HK-2 (cell line): ENCODE data around the gene RNF214.
"Not testable (repeated sequence)": the region's sequence is repeated elsewhere in the genome, so short reads cannot be mapped to it uniquely, and the experiment has no call there.

Experiments
- DNase-seq: peaks from one replicate; pipeline ENCODE4 v3.0.0-alpha.2; 2018; ENCODE audit not compliant: unreplicated experiment

RNF214 gene

DNA sequence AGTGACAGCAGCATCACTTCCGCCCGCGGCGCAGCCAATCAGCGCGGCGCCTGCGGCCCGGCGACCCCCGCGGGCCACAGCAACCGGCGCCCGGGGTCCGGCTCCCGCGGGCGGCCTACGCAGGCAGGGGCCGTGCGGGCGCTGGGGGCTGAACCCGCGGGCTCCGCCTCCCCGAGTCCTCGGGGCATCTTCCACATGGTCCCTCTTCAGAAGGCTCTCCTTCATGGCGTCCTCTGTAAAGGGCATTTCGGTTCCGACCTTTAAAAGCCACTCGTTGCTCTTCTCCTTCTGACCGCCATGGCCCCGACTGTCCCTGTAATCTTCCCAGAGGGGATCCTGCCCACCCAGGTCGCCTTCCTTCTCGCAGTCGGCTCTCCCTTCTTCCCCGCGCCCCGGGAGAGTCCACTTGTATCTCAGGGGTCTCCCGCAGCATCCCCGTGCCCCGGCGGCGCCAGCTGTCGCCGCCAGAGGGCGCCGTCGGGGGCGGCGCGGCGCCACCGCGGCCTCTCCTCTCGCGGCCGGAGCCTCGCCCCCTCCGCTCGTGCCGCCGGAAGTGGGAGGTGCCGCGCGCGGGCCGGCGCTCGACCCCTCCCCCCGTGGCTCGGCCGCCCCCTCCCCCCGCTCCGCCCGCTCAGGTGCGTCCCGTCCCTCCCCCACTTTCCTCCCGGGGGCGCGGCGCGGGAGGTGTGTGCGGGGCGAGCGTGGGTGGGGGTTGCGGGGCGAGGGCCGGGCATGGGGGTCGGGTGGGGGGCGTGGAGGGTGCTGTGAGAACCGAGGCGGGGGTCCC is at the start of gene RNF214:
RNF214 (plus strand) TSS at position 580 of the 787 bp plus-strand sequence. CDS start 1,602 bp downstream, outside the sequence.
- DNase-seq: peak; percentile 69

DNA sequence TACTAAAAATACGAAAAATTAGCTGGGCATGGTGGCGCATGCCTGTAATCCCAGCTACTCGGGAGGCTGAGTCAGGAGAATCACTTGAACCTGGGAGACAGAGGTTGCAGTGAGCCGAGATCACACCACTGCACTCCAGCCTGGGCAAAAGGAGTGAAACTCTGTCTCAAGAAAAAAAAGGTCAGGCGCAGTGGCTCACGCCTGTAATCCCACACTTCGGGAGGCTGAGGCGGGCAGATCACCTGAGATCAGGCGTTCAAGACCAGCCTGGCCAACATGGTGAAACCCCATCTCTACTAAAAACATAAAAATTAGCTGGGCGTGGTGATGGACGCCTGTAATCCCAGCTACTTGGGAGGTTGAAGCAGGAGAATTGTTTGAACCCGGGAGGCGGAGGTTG is 49.3 kb upstream of the RNF214 start:
- not testable (repeated sequence) for DNase-seq

DNA sequence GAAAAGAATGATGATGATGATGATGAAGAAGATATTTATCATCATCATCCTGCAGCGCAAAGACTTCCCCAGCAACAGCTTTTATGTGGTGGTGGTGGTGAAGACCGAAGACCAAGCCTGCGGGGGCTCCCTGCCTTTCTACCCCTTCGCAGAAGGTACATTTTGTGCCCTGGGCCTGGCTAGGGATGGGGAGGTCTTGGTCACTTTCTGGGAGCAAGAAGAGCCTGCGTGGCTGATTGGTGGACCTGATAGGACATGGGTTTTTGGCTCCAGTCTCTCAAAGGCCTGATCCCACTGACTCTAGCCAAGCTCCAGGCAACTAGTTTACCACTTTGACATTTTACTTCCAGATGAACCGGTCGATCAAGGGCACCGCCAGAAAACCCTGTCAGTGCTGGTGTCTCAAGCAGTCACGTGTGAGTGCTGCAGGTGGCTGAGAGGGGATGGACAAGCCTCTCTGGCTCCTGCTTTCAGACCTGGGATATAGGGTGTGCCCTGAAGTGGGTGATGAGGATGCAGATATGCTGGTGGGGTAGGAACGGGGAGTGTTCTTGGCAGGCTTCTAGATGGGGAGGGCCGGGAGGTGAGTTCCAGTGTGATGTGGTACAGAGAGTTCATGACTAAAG is 48.6 kb upstream of the RNF214 start:
- no peak for DNase-seq

DNA sequence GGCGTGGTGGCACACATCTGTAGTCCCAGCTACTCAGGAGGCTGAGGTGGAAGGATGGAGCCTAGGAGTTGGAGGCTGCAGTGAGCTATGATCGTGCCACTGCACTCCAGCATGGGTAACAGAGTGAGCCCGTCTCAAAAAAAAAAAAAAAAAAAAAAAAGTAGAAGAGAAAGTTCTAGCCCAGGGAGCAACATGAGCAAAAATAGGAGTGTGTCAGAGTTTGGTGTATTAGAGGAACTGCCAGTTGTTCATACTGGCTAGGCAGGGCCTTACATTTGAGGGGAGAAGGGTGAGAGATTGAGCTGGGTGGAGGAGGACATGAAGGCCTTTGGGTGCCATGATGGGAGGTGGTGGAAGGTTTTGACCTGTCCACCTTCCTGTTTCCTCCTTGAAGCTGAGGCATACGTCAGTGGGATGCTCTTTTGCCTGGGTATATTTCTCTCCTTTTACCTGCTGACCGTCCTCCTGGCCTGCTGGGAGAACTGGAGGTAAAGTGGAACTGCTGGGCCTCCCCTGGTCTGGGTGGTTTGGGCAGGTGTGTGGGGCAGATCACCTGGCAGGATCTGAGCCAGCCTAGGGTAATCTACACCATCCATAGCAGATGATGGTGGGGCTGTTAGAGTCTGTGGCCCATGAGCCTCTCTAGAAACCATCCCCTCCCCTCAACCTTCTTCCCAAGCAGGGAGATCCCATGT is 46.6 kb upstream of the RNF214 start:
- no peak for DNase-seq

DNA sequence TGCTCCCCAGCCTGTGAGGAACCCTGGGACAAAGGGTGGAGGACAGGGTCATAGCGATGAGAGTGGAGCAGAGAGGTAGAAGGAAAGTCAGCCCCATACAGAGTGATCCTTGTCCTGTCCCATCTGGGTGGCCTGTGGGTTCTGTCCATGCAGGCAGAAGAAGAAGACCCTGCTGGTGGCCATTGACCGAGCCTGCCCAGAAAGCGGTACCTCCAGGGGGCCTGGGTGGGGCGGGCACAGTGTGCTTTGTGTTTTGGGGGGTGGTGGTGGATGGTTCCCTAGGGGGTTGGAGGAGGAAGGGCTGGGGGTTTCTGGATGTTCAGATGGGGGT is 46.1 kb upstream of the RNF214 start:
- no peak for DNase-seq

DNA sequence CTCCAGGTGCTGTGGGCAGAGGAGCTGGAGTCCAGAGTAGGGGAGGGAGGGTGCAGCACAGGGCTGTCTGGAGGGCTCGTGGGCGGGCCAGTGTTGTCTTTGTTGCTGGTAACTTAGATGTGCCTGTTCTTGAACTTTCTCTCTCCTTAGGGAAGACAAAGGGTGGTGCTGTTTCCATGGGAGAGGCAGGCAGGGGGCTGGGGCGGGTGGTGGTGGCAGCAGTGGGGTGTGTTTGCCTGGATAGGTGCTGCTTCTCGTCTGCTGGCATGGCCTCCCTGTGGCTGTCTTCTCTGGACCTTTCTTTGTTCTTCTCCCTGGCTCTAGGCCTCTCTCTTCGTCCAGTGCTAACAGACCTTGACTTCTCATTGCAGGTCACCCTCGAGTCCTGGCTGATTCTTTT is 45.5 kb upstream of the RNF214 start:
- DNase-seq: no peak

DNA sequence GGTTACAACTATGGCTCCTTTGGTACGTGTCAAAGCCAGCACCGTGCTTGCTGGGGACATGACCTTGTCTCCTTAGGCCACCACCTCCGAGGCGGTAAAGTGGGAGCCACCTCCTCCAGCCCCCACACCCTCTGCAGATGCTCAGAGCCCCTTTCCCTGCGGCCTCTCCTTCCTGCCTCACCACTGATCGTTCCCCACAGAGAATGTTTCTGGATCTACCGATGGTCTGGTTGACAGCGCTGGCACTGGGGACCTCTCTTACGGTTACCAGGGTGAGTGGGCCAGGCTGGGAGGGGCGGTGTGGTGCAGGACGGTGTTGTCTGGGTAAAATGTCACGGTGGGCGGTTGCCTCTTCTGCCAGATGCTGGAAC is 45.1 kb upstream of the RNF214 start:
- DNase-seq: no peak

DNA sequence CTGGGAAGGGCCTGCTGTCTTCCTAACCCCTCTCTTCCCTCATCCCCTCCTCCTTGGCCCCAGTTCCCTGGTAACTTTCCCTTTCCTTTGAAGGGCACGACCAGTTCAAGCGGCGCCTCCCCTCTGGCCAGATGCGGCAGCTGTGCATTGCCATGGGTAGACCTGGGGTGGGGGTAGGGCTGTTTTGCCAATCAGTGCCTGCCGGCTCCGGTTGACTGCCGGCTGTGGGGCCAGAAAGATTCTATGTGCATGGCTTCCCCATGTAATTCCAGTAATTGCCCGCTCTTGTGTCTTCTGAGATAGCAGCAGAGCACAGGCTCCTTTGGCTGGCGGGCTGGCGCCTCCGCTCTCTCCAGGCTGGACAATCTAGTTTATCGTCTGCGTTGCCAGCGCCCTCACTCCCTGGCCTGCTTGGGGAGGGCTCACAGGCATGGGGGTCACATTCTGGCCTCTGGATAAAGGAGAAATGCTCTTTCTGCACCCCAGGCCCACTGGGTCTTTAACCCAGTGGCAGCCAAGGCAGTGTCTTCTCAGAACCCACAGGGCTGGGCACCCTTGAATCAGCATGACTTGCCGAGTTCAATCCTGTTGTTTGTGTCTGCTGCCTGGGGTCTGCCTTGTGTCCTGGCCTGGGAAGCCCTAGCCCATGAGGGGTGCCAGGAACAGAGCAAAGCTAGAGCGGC is 44.5 kb upstream of the RNF214 start:
- no peak for DNase-seq

DNA sequence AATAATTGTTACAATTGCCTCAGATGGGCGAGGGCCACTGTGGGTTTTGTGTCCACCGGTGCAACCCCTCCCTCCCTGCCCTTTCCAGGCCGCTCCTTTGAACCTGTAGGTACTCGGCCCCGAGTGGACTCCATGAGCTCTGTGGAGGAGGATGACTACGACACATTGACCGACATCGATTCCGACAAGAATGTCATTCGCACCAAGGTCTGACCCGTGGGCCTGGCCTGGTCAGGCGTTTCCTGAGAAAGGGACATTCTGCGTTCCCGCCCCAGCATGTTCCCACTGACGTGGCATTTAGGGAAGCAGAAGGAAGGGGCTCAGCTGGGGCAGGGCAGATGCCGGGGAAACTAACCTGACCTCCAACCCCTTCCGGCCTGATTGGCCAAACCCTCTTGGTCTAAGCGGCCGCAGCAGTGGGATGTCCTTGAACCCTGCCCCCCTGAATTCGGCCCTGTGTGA is 43.8 kb upstream of the RNF214 start:
- DNase-seq: no peak

DNA sequence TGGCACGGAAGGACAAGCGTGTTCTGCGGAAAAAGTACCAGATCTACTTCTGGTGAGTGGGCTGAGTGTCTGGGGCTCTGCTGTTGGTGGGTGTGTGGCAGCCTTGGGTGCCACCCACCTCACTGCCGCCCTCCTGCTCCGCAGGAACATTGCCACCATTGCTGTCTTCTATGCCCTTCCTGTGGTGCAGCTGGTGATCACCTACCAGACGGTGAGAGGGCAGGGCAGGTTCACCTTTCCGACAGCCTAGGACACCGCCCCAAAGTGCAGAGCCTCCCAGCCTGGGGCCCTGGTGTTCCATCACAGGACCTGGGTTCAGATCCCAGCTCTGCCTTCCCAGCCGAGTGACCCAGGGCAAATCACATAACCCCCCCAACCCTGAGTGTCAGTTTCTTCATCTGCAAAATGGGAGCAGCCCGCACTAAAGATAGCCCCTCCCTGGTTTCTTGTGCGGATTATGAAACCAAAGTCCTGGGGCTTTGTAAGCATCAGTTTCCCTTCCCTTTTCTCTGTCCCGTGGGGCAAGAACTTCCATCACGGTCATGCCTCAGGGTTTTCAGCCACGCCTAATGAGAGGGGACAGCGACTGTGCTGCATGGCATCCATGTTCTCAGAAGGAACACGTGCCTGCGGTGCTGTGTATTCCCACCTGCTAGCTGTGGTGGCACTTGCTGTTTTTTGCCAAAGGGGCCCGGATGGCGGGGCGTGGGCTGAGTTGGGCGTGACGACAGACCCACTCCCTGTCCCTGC is 43.1 kb upstream of the RNF214 start:
- DNase-seq: no peak

DNA sequence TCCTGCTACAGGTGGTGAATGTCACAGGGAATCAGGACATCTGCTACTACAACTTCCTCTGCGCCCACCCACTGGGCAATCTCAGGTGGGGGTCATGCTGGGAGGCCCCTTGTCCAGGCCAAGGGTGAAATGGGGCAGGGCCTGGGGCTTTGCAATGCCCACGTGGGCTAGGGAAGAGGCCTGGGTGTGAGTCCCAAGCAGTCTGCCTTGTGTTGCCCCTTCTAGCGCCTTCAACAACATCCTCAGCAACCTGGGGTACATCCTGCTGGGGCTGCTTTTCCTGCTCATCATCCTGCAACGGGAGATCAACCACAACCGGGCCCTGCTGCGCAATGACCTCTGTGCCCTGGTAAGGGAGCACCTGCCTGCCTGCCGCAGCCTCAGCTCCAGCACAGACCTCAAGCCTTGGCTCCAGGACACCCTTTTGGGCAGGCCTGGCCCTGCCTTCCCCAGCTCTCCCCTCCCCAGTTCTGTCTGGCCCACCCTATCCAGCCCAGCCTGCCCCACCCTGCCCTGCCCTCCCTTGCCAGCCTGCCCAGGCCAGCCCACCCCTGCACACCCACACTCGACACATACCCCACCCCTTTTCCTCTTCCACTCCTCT is 42.4 kb upstream of the RNF214 start:
- DNase-seq: no peak

DNA sequence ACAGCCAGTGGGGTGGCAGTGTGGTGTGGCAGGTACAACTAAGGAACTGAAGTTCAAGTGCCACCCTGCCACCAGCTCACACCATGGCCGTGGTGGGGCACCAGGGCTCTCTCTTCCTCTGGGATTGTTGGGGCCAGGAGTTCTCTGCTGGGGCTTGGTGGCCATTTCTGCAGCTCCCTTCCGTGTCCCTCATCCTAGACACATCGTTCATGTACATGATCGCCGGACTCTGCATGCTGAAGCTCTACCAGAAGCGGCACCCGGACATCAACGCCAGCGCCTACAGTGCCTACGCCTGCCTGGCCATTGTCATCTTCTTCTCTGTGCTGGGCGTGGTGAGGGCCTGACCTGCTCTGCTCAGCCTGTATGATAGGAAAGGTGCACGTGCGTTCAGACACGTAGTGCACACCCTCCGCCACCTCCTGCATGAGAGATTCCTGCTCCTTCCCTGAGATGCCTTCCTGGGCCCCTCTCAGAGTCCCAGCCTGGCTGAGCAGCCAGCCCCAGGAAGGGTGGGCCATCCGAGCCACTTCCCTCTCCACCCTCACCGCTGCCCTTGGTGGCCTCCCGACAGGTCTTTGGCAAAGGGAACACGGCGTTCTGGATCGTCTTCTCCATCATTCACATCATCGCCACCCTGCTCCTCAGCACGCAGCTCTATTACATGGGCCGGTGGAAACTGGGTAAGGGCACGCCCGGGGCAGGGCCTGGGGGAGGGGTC is 40.6 kb upstream of the RNF214 start:
- no peak for DNase-seq

DNA sequence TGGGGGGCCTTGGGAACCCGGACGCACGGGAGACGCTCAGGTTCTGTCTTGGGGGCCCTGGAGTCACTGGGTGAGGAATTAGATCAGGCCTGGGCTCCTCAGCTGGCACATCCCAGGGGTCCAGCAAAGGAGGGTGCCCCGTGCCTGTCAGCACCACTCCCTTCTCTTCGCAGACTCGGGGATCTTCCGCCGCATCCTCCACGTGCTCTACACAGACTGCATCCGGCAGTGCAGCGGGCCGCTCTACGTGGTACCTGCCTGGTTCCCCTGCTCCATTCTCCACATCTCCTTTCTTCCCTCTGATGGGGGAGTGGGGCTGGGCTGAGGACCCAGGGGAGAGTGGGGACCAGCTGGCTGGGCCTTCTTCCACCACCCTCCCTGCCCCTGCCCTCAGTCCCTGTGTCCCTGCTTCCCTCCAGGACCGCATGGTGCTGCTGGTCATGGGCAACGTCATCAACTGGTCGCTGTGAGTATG is 40.0 kb upstream of the RNF214 start:
- DNase-seq: no peak

DNA sequence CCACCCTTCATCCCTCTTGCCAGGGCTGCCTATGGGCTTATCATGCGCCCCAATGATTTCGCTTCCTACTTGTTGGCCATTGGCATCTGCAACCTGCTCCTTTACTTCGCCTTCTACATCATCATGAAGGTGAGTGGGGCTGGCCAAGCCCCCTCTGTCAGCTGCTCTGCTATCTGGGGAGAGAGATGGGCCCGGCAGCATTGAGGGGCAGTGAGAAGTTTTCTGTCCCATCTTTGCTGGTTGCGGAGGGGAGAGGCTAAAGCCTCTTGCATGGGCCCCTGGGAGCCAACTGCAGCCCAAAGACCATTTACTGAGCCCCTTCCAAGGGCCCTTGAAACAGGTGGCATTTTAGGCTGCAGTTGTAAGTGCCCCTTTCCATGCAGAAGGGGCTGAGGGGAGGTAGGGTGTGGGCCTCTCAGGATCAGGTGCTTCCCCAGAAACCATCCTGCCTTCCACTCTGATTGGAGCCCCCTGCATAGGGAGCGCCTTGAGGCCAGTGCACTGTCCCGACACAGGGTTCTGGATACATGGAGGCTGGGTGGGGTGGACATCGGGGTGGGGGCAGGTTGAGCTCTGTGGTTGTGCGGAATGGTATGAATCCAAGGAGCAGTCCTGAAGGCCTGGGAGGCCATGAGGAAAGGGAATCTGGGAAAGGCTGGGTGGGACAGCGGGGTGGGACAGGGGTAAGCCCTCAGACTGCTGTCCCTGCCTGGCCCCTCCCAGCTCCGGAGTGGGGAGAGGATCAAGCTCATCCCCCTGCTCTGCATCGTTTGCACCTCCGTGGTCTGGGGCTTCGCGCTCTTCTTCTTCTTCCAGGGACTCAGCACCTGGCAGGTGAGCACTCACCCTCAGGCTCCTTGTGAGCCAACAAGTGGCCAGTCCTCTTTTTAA is 39.1 kb upstream of the RNF214 start:
- DNase-seq: no peak

DNA sequence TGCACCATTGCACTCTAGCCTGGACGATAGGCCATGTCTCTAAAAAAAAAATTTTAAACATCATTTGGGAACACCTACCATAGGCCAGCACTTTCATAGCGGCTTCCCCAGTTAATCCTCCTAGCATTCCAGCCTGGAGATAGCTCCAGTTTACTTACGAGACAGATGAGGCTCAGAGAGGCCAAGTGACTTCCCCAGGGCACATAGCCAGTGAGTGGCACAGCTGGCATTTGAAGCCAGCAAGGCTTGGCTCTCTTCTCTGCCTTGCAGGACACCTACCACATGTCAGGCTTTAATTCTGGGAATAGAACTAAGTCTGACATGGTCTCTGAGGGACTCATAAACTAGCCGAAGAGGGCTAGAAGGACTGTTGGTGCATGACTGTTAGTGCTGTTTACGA is 38.2 kb upstream of the RNF214 start:
- no peak for DNase-seq

DNA sequence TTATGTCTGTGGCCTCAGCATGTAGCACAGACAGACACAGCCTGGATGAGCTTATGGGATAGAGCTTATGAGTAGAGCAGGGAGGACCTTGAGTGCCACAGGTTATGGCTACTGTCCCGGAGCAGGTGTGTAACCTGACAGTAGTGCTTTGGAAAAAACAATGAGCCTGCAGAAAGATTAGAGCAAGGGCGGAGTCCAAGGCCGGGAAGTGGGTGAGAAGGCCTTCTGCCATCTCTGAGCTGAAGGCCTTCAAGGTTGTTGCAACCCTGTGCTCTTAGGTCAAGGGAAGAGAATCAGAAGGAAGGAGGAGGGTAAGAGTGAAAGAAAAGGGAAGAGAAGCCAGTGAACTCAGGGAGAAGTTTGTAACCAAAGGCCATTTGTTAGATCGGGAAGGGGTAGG is 37.2 kb upstream of the RNF214 start:
- no peak for DNase-seq

DNA sequence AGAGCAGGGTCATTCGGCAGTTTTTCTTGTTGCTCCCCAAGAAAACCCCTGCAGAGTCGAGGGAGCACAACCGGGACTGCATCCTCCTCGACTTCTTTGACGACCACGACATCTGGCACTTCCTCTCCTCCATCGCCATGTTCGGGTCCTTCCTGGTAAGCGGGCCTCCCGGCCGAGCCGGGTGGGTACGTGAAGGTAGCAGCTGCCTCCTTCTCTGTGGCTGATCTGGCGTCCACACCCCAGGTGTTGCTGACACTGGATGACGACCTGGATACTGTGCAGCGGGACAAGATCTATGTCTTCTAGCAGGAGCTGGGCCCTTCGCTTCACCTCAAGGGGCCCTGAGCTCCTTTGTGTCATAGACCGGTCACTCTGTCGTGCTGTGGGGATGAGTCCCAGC is 36.7 kb upstream of the RNF214 start:
- no peak for DNase-seq

DNA sequence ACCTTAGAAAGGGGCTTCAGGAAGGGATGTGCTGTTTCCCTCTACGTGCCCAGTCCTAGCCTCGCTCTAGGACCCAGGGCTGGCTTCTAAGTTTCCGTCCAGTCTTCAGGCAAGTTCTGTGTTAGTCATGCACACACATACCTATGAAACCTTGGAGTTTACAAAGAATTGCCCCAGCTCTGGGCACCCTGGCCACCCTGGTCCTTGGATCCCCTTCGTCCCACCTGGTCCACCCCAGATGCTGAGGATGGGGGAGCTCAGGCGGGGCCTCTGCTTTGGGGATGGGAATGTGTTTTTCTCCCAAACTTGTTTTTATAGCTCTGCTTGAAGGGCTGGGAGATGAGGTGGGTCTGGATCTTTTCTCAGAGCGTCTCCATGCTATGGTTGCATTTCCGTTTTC is 35.5 kb upstream of the RNF214 start:
- no peak for DNase-seq
